HG03025 (cell line): ENCODE data around the gene CD300H.

ENCODE experiments used
- ATAC-seq: cut with Tn5 transposase; IDR thresholded peaks from one replicate; pipeline ENCODE4 v1.9.1; 2021; ENCODE audit warnings: mild to moderate bottlenecking, moderate library complexity; ENCODE audit not compliant: unreplicated experiment, low FRiP score

Gene CD300H

DNA sequence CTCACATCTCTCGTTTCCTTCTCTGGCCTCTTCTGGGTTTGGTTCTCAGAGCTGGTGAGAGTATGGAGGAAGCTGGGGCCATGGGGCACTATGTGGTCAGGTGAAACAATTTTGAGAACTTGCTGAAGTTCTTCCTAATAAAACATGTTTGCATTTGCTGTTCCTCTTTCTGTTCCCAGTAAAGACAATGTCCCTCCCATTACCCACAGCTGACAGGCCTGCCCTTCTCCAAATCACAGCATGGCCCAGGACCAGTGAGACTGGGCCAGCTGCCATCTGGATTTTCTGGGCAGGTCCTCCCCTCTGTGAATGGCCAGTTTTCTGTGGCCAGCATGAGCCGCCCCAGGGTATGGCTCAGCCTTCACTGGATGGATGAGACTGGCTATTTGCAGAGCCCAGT is at the start of gene CD300H:
CD300H (minus strand) TSS at position 113 of the 400 bp plus-strand sequence.
- no peak for ATAC-seq

GRCh38 chr17:74616696-74617095 is 49.4 kb upstream of the CD300H start:
- ATAC-seq: no peak

GRCh38 chr17:74612046-74612445 is 44.7 kb upstream of the CD300H start:
- no peak for ATAC-seq

GRCh38 chr17:74610108-74610507 is 42.8 kb upstream of the CD300H start:
- ATAC-seq: no peak

- ATAC-seq: no peak
Observed at GRCh38 chr17:74608511-74608910, 41.2 kb upstream of the CD300H start.

DNA sequence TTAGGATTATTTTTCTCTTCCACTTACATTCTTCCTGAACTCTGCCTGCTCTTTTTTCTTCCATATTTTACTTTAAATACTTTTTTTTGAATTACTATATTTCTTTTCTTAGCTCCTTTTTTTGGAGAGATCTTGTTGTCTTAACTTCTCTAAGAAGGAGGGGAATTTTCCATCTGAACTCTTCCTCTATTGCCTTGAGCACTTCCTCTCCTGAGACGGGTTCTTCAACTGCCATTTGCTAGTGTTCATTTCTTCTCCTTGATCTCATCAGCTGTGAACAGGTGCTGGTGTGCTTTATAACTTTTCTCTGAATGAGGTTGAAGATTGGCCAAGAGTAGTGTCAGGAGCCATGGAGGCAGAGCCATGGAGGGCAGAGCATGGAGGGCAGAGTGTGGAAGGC is 39.9 kb upstream of the CD300H start:
- no peak for ATAC-seq

GRCh38 chr17:74606050-74606449 is 38.7 kb upstream of the CD300H start:
- ATAC-seq: no peak

GRCh38 chr17:74605361-74605760 is 38.1 kb upstream of the CD300H start:
- no peak for ATAC-seq

GRCh38 chr17:74604761-74605160 is 37.5 kb upstream of the CD300H start:
- ATAC-seq: no peak

GRCh38 chr17:74604200-74604599 is 36.9 kb upstream of the CD300H start:
- no peak for ATAC-seq

- ATAC-seq: no peak
Observed at GRCh38 chr17:74603746-74604145, 36.4 kb upstream of the CD300H start.

DNA sequence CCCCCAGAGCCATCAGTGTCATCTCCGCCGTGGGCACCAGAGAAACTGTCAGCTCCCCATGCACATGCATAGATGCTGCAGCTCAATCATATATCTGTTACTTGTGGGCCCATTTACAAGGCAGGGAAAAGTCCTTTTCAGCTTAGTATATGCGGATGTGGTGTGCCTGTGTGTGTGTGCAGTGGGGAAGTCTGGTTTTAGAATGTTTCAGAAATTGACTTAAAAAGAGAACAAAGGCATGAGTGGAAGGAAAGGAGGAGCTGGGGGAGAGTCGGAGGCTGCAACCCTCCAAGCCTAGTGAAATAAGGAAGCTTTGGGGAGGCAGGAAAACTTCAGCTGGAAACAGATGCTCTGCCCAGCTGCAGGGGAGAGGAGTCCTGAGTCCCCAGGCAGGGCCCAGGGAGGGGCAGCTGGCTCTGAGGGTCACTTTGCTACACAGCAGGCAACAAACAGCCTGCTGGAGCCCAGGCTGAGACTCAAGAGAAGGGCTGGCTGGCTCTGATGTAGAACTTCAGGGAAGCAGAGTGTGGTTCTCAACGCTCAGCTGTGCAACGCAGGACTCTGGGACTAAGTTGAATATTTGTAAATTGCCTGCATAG is 35.8 kb upstream of the CD300H start:
- no peak for ATAC-seq

DNA sequence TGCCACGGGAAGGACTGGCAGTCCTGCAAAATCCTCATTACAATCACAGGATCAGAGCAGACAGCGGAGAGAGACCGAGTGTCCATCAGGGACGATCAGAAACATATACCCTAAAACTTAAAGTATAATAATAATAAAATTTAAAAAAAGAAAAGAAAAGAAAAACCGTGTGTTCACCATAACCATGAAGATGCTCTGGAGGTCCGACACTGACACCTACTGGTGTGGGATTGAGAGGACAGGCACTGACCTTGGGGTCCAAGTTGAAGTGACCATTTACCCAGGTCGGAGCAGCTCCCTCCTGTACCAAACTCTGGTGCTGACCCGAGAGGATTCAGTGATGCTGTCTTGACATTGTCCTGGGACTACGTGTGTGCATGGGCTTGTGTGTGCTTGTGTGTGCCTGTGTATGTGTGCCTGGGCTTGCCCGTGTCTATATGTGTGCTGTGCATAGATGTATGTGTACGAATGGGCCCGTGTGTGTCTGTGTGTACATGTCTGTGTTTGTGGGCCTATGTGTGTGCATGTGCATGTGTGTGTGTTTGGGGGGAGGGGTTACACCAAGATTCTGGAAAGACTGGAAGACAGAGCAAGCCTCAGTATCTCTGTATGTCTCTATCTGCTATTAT is 34.7 kb upstream of the CD300H start:
- ATAC-seq: no peak

GRCh38 chr17:74599448-74599939 is 32.2 kb upstream of the CD300H start:
- ATAC-seq: no peak

DNA sequence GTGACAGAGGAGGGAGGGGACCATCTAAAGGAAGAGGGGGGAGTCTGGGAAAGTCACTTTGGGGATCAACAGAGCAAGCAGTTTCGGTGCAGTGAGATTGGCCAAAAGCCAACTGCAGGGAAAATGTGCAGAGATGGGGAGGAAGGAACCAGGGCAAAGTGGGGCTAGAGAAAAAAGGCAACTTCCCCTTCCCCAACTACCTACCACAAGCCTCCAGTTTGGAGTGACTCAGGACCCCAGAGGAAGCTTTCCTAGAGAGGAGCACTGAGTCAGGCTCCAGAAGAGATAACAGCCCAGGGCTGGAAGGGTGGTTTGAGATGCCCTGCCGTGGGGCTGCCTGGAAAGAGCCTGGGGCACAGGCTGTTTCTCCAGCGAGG is 31.7 kb upstream of the CD300H start:
- ATAC-seq: no peak

GRCh38 chr17:74598346-74599022 is 31.2 kb upstream of the CD300H start:
- ATAC-seq: no peak

- ATAC-seq: no peak
Observed at GRCh38 chr17:74597069-74597790, 29.9 kb upstream of the CD300H start.

- ATAC-seq: no peak
Observed at GRCh38 chr17:74595037-74595750, 27.9 kb upstream of the CD300H start.

DNA sequence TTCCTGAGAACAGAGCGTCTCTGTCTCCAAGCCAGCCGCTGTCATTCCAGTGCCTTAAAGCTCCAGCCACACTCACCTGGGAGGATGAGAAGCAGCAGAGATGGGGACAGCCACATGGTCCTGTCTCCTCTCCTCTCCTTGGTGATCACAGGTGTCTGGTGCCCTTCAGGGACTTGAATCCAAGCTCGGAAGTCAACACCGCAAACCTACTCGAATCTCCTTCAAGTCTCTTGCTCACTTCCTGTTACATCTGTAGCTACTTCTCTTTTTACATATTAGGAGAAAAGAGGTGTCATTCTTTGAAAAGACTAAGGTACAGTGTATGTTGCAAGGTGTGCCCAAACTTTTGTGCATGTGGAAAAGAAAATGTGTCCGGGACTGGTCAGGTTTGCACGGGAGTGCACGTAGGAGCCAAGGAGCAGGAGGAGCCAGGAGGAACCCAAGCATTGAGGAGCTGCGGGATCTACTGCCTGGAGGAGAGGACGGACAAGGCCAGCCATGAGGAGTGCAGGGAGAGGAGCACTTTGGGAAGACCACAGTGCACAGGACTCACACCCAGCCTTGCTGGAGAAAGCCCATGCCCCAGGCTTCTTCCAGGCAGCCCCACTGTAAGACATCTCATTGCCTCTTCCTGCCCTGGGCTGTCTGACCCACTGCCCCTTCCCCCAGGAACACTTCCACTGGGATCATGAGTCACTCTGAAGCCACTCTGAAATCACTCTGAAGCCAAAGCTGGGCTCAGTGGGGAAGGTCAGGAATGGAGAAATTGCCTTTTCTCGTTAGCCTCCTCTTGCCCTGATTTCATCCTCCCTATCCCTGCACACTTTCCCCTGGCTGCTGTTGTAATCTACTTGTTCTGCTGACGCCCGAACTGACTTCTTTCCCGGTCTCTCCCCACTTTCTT is 25.0 kb upstream of the CD300H start, which contains the start of gene CD300LD:
CD300LD (minus strand) TSS at position 197 of the 904 bp plus-strand sequence; CDS start at position 116, 81 bp downstream.
- no peak for ATAC-seq
